Cerebellar nuclear complex (tissue), 1 donor: ENCODE measurements around the gene TARDBP.
"Not testable (repeated sequence)": the region's sequence is repeated elsewhere in the genome, so short reads cannot be mapped to it uniquely, and the experiment has no call there.

Experiments
- DNase-seq, 2 experiments: peaks; one replicate each; lab custom pipeline; 2025; lab: John Stamatoyannopoulos, UW

The TARDBP gene

GRCh38 chr1:11012260-11013159 lies at the start of gene TARDBP:
TARDBP (plus strand) TSS chr1:11012654; CDS start chr1:11013728, 1,074 bp downstream.
- peak; percentile 4 to 74 for DNase-seq

- no peak for DNase-seq
Observed at GRCh38 chr1:10965546-10966226, 46.8 kb upstream of the TARDBP start.

DNA sequence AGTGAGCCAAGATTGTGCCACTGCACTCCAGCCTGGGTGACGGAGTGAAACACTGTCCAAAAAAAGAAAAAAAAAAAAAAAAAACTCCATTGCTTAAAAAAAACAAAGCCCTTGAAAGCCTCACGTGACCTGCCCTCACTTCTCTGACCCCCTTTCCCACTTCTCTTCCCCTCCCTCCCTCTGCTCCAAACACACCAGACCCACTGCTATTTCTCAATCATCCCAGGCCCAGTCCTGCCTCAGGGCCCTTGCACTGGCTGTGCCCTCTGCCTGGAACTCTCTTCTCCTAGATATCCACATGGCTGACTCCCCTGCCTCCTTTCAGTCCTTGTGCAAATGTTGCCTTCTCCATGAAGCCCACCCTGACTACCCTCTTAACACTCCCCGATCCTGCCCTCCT lies 45.4 kb upstream of the TARDBP start:
- DNase-seq = no peak

DNA sequence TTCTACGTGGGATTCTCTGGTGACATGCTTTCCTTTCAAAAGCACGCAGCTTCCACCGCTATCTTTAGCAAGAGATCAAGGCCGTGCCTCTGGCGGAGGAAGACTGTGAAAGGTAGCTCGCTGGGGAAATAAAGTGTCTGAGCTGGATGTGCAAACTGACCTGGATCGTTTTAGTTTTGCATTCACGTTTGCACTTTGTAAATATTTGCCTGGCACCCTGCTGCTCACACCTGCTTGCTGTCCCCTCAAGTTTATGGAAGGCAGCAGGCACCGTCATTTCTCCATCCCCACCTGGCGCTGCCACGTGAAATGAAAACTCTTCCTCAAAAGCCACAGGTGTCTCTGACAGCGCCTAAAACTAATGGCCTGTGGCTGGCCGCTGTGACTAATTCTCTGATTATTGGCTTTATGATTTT lies 44.0 kb upstream of the TARDBP start:
- DNase-seq = no peak

- no peak for DNase-seq
Observed at GRCh38 chr1:10969267-10969970, 43.0 kb upstream of the TARDBP start.

DNA sequence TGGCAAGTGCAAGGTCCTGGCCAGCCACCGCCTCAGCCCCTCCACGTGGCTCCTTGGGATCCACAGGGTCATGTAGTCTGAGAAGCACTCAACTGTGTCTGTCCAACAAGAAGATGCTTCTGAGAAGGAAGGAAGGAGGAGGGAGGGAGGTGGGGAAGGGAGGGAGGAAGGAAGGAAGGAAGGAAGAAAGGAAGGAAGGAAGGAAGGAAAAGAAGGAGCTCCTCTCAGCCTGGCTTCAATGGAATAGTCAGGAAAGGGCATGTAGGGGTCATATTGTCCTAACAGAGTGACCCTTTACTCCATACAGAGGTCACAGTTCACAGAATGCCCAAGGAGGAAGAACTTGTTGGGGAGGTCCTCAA lies 42.5 kb upstream of the TARDBP start:
- no peak for DNase-seq

GRCh38 chr1:10973552-10973951 lies 38.9 kb upstream of the TARDBP start:
- DNase-seq = no peak

GRCh38 chr1:10973956-10974881 lies 38.2 kb upstream of the TARDBP start:
- DNase-seq = no peak

DNA sequence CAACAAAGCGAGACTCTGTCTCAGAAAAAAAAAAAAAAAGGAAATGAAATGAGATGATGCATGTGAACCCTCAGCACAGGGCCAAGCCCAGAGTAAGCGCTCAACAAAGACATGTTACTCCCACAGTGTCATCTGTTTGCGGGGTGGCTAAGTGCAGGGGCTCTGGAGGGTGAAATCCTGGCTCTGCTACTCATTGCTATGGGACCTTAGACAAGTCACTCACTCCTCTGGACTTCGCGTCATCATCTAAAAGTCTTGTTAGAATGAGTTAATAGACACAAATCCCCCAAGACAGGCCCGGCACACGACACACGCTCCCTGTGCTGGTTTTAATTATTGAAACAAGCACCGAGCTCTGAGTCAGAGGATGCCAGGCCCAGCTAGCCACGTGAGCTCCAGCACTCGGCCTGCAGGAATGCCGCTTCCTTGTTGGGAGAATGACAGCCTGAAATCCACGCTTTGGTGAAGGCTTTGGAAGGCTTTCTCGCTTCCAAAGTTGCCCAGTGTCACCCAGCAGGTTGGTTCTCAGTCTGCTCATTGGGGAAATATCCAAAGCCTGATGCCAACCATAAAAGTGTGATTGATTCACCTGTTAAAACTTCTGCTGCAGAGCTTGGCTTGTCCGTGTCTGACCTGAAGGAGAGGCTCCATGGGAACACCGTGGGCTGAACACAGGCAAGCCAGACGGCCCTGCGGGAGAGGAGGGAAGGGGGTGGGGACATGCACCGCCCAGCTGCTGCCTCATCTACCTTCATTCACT lies 36.7 kb upstream of the TARDBP start:
- no peak for DNase-seq

GRCh38 chr1:10978719-10979118 lies 33.7 kb upstream of the TARDBP start:
- no peak for DNase-seq

DNA sequence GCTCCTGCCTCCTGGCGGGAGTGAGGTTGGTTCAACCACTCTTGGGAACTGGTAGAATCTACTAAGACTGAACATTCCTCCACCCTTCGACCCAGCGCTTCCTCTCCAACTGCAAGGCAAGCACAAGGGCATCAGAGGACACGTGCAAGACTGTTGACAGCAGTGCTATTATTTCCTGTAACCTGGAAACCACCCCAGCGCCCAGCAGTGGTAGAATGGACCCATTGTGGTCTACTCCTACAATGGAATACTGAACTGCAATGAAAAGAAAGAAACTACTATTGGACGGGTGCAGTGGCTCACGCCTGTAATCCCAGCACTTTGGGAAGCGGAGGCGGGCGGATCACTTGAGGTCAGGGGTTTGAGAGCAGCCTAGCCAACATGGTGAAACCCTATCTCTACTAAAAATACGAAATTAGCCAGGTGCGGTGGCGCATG lies 33.0 kb upstream of the TARDBP start:
- DNase-seq = no peak

- peak in 1 of 2 experiments; percentile 11 for DNase-seq
Observed at GRCh38 chr1:10980094-10980577, 32.3 kb upstream of the TARDBP start.

DNA sequence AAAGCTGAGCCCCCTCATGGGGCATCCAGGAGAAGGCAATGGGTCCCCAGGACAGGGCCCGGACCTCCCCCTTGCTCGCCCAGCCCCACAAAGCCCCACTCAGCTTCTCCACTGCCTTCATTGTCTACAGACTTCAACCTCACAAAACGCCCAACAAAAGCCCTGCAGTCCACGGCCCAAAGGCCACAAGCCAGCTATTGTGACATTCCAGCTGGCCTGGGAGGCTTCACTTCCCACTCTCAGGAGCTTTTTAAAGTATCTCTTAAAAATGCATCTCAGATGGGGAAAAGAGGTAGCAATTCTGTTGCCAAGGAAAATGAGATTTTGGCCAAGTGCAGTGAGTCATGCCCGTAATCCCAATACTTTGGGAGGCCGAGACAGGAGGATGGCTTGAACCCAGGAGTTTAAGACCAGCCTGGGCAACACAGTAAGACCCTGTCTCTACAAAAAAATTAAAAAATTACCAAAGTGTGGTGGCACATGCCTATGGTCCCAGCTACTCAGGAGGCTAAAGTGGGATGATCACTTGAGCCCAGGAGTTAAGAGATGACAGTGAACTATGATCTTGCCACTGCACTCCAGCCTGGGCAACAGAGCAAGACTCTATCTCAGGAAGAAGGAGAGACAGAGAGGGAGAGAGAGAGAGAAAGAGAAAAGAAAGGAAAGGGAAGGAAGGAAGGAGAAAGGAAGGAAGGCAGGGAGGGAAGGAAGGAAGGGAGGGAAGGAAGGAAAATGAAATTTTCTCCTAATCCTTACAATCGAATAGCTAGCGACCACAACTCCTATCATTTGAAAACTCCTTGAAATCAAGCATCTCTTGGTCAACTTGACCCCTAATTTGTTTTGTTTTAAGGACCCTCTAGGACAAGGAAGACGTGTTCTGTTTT lies 31.4 kb upstream of the TARDBP start:
- DNase-seq = no peak

GRCh38 chr1:10986525-10986890 lies 25.9 kb upstream of the TARDBP start:
- DNase-seq = no peak

- no peak for DNase-seq
Observed at GRCh38 chr1:10987840-10988417, 24.5 kb upstream of the TARDBP start.

DNA sequence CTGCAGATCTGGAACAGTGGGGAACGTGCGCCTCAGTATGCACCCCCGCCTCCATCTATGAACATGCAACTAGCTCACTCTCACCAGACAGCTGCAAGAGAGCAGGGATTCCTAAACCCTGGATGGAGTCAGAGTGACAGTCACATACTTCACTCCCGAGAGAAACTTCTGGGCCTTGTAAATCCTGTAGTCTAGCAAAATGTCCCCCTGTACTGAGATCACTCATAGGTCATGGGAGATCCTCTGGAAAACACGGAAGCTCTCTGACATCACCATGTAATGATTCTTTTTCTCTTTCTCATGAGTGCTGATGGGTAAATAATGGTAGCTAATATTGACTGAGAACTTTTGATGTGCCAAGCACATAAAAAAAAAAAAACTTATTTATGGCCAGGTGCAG lies 23.4 kb upstream of the TARDBP start:
- DNase-seq = no peak

- DNase-seq = not testable (repeated sequence)
Observed at GRCh38 chr1:10989920-10990516, 22.4 kb upstream of the TARDBP start.

- DNase-seq = no peak
Observed at GRCh38 chr1:10990828-10991227, 21.6 kb upstream of the TARDBP start.

GRCh38 chr1:10992004-10992403 lies 20.4 kb upstream of the TARDBP start:
- DNase-seq = not testable (repeated sequence)
